Fibroblast of skin of back (primary cell): ENCODE data around the gene SLC45A1.

Source experiments
- DNase-seq: peaks from one replicate; pipeline ENCODE4 v3.0.0-alpha.2; 2013

The SLC45A1 gene

GRCh38 chr1:8355439-8356255 lies 37.7 kb downstream of the SLC45A1 start:
- DNase-seq = no peak

DNA sequence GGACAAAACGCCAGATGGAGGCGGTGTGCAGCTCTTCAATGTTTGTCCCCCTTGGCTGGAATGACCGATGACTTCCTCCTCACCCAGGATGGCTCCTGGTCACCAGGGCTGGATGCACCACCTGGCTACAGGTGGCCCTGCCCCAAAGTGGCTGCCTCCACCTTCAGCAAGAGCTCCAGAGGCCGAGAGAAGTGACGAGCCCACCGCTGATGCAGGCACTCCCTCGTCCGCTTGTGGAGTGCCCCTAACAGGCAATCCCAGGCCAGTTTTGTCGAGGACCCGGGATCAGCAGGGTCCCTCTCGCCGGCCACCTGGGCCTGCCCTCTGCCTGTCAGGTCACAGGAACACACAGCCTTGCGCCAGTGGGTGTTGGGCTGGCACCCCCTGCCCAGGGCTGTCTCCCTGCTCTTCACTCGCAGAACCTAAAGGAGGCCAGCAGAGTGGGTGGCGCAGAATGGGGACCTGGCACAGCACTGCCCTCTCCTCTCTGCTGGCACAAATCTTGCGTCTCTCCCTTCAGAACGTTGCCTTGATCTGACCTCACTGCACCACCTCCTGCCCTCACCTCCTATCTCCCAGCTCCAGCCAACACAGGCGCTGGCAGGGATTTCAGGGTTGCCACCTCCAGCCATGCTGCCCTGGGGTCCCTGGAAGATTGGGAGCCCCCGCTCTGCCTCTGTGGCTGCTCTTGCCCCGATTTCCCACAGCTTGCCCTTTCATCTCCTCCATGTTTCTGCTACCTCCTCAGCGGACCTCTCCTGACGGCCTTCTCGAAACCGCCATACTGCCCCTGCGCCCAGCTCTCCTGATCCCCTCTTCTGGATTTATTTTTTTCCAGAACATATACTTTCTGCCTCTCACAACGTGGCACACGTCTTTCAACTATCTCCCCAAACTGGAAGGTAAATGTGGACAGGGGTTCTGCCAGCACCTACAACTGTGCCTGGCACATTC lies 38.6 kb downstream of the SLC45A1 start:
- no peak for DNase-seq

DNA sequence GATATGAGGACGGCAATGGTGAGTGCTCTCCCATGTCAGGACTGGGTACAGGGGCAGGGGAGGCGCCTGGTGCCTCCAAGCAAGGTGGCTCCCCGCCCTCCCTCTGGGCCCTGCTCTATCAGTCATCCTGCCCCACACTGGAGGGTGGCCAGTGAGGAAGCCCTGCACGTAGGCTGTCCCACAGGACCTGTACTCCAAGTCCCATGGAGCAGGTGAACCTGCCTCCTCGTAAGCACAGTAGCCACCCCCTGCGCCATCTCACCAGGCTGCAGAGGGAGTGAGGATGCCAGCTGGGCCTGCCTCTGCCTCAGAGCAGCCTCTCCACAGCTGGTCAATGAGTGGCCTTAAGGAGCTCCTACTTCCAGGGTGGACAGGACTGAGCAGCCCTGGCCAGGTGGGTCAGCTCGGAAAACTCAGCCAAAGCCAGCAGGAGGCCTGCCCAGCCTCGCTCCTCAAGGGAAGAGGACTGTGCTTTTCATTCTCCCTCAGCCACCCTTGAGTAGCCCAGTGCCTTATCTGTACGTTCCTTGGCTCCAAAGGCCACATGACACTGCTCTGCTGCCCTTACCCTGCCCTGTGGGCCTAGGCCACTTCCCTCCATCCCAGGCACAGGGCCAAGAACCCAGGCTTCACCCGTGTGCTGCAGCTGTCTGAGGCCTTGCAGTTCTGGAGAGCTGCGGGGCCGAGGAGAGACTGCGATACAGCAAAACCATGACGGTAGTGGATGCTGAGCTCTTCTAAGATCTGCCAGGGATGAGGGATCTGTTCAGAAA lies 39.6 kb downstream of the SLC45A1 start:
- no peak for DNase-seq

DNA sequence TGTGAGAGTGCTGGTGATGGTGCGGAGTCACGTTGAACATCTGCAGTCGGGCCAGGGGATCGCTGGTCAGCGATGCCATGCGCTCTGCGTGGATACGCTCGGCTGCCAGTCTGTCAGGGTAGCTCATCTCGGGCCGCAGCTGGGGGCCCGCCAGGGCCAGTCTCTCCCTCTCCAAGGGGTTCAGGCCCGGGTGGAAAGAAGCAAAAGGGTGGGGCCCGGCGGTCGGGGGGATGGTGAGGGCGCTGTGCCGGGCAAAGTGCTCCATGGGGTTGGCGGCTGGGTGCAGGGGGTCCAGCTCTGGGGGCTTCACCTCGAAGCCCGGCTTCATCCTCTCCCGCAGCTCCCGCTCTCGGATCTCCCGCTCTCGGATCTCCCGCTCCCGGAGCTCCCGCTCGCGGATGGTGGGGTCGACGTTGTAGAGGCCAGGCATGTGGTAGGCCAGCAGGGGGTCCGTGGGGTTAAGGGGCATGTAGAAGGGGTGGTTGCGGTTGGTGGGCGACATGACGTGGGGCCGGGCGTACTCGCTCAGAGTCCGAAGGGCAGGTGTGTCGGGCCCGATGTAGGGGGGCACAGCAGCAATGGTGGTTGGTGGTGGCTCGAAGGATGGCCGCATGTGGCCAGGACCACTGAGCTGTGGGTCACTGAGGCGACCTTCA lies 40.5 kb downstream of the SLC45A1 start:
- no peak for DNase-seq

DNA sequence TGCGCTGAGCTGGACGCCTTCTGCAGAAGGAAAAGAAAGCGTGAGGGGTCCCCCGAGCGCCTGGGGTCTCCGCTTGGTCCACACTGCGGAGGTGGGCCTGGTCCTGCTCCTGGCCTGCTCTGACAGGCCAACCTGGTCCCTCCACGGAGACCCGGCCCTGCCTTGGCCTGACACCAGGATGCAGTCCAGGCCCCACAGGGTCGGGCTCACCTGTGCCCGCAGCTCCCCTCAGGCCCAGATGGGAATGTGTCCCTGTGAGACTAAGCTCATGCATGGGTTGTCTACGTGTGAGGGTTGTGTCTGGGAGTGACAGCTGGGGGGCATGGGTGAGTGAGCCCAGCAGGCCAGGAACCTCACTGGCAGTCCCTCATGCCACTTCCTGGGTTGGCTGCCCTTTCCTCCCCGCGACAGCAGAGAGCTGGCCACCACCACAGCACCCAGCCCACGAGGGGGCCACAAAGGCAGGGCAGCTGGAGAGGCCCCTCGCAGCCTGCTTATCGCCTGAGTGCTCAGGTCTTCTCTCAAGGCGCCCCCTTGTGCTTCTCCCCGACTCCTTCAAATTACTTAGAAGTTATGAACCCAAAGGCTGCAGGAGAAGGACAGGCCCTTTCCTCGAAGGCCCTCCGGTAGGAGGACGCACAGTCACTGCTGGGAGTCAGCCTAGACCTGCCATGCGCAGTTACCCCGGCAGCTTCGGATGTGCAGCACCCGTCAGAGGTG lies 41.1 kb downstream of the SLC45A1 start:
- DNase-seq = no peak

DNA sequence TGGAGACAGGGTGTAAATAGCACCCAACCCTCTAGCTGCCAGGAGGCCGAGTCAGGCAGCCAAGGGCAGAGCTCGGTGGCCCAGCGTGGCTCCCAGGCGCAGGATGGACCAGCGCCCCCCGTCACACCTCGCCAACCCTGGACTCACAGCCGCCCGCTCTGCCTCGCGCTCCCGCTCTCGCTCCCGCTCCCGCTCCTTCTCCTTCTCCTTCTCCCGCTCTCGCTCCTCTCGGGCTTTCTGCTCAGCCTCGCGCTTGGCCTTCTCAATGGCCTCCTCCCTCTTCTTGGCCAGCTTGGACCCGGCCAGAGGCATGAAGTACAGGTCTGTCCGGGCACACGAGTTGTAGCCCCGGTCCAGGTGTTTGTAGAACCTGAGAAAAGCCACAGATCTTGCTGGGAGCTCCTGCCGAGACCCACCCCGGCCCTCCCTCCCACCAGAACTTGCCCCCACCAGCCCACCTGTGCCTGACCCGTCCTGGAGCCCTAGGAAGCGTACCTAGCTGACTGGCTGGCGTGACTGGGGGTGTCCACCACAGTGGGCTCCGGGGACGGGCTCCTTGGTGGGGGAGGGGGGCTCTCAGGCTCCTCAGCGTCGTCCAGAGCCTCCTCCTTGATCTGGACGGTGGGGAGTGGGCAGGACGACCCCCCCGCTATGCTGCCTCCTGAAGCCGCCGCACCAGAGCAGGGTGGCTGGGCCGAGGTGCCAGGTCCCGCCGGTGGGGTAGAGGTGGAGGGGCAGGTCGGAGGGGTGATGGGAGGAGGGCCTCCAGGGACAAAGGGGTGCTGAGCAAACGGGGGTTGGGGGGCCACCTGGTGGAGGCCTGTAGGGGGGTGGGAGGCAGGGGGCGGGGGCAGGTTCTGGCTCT lies 41.9 kb downstream of the SLC45A1 start:
- no peak for DNase-seq

DNA sequence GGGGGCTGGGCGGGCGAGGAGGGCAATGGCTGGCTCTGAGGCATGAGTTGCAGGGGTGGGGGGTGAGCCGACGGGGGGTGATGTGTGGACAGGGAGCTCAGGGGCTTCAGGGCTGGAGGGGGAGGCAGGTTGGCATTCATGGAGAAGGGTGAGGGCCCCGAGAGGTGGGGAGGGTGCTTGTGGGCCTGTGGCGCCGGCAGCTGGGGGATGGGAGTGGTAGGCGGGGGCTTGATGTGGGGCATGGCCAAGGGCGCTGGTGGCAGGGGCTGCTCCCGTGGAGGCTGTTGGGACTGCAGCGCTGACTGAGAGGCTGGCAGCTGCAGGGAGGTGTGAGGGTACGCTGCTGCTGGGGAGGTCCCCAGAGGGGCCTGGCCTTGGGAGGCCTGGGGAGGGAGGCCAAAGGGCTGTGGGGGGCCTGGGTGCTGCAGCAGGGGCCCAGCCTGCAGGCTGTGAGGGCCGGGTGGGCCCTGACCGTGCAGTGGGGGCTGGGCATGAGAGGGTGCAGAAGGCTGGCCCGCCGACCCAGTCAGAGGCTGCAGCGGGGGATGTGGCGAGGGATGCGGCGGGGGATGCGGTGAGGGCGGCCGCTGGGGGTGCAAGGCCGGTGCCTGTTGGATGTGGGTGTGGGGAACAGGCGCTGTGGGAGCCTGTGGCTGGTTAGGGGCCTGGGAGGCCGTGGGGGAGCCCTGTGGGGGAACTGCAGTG lies 42.7 kb downstream of the SLC45A1 start:
- DNase-seq = no peak

DNA sequence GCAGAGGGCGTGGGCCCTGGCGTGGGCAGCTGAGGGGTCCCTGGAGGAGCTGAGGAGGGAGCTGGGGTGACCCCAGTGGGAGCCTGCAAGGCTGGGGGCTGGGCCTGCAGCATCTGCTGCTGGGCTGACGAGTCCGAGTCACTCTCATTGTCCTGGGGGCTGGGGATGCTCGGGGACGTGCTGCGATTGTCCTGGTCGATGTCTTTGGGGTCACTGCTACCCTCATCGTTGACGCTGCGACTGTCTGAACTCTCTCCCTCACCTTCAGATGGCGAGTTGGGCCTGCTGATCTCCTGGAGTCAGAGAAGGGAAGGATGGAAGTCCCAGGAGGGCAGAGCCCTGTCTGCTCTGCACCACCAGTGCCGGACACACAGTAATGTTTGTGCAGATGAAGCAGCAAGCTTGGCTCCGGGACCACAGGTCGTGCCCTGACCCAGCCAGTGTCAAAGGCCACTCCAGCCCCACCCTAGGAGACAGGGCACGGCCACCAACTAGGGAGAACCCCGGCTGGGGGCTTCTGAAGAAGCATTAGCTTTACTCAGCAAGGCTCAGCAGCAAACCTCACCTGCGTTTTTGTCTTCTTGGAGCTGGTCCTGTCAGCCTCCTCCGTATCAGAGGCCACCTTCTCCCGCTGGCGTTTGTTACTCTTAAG lies 43.4 kb downstream of the SLC45A1 start:
- no peak for DNase-seq

GRCh38 chr1:8362701-8363101 lies 44.8 kb downstream of the SLC45A1 start:
- DNase-seq = no peak

GRCh38 chr1:8363186-8363766 lies 45.4 kb downstream of the SLC45A1 start:
- DNase-seq = no peak

GRCh38 chr1:8363767-8364301 lies 45.9 kb downstream of the SLC45A1 start:
- no peak for DNase-seq

DNA sequence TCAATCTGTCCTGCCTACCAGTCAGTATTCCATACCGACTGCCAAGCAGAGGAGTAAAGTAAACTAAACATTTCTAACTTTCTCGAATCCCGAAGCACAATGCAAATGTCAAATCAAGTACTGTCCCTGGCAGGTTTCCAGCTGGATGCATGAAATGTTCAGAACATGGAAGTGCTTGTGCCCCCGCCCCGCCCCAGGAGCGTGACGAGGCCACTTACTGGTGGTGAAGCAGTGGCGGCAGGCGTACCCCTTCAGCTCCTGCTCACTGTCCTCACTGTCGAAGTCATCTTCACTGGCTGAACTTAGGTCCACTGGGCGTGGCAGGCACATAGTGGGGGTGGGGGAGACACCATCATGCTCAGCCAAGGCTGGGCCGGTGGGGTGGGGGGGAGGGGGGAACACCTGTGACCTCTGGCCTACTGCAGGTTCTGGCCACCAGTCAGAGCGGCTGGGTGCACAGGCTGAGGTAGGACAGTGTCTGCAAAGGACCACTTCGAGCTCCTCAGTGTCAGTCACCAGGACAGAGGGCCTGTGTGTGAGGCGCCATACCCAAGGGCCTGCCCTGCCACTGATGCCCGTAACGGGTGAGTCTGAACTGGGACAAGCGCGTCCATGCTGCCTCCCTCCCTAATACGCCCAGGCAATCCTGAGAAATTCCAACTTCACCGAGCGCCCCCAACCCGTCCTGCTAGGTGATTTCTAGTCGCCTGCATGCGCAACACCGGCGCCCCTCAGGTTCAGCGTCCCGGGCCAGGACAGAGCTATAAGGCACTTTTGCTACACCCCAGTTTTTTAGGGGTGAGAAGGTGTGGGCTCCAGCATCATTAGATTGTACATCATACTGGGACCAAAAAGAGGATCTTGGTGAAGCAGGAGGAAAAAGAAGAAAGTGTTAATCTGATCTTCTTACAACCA lies 46.9 kb downstream of the SLC45A1 start:
- DNase-seq = no peak

DNA sequence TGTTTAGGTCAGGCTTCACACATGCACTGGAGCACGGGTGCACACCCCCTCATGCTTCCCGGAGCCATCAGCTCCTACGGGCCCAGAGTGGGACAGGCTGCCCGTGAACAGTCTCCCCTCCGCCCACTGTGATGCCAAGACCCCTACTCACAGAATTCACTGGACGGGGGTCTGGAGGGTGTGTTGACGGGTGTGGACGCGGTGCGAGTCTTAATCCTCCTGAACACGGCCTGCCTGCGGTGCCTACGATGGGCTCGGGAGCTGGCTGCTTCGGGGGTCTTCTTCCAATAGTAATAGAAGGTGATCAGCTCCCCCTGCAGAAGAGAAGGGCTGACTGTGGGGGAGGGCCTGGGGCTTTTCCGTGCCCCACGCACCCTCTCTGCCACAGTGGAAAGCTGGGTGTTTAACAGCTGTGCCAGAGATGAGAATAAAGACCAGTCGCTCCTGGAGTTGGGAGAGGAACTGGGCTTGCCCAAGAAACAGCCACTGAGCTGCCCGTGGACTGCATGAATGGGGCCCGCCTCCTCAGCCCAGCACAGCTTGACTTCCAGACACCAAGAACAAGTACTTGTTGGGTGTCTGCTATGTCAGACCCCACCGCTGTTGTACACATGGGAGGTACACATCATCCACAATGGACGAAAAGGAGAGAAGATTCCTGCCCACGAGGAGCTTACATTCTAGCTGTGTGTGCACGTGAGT lies 47.9 kb downstream of the SLC45A1 start:
- no peak for DNase-seq

GRCh38 chr1:8367571-8368194 lies 49.8 kb downstream of the SLC45A1 start:
- DNase-seq = no peak

GRCh38 chr1:8368956-8369639 lies 51.2 kb downstream of the SLC45A1 start:
- DNase-seq = no peak
